HG03060 (cell line): Measurements from ENCODE around the gene SND1.
"Not testable (repeated sequence)": the region's sequence is repeated elsewhere in the genome, so short reads cannot be mapped to it uniquely, and the experiment has no call there.

ENCODE experiments used
- ATAC-seq: cut with Tn5 transposase; IDR thresholded peaks from one replicate; pipeline ENCODE4 v1.9.1; 2021; ENCODE audit warnings: low read depth, moderate number of reproducible peaks; ENCODE audit not compliant: unreplicated experiment

Gene SND1

DNA sequence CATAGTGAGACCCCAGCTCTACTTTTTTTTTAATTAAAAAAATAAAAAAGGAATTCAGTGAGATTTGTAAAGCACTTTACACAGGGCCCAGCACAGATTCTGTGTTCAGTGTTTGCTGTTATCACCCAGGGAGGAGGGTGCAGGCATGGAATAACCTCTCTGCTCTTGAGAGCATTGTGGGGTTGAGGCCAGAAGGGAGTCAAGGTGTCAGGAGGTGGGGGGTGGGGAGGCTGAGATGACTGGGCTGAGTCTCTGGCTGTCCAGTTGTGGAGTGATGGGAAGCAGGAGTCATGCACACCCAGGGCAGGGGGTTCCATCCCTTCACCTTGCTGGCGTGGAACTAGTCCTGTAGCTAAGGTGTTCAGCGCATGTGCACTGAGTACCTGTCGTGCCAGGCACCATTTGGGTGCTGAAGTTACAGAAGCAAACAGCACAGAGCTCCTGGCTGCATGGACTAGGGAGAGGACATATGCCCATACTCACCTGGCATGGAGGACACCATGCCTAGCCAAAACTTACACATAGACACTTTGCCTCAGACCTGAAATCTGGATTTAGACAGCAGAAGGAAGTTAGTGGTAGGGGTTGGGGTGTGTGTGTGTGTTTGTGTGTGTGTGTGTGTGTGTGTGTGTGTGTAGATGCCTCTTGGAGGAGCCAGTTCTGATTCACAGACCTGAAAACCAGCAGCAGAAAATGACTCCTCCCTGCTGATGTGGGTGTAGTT is 448.4 kb downstream of the SND1 start:
- ATAC-seq: no peak

DNA sequence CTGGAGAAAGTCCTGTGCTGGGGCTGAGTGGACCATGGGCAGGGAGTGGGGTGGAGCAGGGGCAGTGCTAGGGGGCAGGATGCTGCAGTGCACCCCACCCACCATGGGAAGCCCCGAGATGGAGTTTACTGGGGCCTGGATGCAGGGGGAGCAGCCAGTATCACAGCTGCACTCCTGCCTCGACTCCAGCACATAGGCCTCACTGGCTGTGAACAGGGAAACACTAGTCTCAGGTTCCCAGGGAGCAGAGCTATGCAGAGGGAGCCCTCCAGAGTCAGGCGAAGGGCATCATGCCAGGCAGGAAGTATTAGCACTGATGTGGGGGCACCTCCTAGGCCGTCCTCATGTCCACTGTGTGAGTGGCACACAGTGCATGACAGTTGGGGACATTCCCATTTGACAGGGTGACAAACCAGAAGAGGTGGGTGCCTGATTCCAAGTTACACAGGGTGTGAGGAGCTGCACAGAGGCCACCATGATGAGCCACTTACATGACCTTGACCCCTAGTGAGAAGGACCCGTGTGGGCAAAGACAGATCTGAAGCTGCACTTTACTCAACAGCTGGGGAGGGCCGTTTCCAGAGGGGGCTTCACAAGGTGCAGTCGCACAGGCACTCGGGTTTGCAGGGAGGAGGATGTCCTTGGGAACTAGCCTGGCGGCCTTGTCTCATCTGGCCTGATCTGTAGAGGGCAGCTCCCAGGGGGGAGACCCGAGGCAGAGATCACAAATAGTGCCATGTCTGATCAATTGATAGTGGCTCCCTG is 449.1 kb downstream of the SND1 start:
- no peak for ATAC-seq

DNA sequence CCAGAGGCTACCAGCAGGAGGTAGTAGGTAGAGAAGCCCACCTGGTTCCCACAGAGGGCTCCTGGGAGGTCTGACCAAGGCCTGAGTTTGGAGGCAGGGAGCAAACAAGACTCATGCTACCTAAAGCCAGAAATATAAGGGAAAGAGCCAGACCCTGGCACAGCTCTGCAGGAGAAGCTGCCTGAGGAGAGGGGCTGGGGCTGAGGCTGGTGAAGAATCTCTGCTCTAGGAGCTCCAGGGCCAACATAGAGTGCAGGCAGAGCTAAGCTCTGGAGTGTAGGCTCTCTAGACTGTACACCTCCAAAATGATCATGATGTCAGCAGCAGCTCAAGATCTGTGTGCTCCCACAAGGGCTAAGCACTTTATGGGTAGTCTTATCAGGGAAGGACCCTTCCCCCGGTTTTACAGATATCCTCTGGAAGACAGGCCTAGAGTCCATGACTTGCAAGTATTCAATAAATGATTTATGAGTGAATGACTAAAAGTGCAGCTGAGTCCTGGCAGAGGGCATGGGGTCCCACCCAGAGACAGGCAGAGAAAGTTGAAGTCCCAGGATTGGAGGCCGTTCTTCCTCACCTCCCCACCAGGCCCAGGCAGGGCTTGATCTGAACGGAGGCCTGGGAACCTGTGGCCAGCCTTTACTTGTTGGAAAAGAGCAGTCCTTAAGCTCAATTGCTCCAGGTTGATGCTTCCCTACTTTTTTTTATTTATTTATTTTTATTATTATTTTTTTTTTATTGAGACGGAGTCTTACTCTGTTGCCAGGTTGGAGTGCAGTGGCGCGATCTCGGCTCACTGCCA is 450.7 kb downstream of the SND1 start:
- no peak for ATAC-seq

DNA sequence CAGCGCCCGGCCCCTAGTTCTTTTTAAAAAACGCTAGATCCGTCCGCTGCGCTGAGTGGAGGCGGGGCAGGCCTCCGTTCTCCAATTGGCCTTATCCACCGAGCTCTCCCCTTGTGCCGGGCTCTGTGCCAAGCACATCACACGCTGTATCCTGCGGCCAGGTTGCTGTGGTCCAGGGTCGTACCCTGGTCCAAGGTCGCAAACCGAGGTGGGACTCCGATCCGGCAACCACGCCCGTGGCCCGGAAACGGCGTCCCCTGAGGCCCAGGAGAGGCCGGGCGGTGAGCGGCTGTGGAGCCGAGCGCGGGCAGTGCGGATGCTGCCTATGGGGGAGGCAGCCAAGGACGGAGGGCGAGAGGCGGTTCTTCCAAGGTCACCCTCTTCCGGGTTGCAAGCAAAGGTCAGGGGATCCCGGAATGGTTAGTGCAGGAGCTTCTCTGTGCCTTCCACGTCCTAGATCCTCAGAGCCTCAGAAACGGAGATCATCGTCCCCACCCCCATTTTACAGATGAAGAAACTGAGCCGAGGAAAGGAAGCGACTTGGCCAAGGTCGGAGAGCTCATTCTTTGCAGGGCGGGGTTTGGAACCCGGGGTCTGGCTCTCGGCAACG is 451.6 kb downstream of the SND1 start:
- ATAC-seq: no peak

DNA sequence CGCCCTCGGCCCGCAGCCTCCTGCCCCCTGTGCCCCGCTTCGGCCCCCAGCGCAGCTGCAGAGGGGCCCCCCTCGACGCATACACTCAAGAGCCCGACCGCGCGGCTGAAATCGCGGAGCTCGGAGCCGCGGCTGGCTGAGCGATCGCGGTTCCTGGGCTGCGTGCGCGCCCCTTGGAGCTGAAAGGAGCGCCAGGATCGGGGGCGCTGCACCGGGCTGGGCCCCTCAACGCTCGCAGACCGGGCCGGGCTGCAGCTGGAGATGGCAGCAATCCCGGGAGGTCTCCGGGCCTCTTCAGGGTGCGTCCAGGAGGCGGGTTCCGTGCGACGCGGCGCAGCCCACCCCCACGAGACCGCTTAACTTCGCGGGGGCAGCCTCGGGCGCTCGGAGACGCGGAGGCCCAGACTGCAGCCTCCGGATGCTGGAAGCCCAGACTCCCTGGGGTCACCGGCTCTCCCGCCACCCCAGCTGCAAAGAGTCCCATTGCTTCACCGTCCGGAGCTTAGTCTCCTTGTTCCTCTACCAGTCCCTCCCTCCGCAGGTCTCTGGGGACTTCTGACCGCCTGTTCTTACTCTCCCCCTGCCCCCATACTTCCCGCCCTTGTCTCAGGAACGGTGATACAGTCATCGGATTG is 452.2 kb downstream of the SND1 start:
- no peak for ATAC-seq

DNA sequence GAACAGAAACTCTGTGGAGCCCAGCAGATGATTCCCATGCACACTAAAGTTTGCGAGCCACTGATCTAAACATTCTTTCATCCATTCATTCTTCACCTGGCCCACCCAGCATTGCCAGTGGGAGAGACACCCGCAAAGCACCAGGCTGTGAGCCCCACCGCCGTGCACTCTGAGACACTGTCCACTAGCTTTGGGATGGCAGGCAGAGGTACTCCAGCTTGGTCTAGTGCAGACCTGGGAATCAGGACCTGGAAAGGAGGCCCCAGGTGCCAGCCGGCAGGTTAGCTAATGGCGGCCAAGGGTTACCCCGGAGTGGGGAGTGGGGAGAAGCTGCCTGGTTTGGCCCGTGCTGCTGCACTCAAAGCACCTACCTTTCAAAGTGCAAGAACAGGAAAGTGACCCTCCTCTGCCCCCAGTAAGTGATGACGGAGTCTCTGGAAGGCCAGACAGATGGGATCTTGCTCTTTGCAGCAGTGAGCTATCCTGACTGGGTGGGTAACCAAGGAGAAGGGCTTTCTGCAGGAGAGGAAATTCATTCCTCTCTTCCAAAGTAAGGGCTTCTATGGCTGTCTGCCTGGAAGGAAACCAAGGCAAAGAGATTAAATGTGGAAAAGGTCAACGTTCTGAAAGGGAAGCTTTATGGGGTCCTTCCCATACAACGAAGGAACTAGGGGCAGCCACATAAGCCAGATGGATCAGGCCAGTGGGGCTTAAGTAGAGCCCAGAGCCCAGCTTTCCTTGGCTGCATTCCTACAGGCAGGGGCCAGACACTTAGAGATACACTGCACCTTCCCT is 453.4 kb downstream of the SND1 start:
- no peak for ATAC-seq

DNA sequence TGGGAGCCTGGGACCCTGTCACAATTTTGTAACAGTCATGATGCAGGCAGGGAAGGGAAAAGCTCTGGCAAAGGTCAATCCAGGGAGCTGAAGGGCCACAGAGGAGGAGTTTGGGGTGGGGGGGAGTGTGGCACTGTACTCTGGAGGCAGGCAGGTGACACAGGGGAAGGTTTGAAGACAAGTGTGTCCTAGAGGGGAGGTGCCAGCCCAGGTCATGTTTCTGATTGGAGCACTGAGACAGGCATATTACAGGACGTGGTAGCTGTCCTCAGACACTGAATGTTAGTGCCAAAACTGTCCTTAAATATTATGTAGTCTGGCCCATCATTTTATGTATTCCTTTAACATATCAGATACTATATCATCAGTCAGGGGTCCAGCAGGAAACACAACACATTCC is 454.8 kb downstream of the SND1 start:
- ATAC-seq: no peak

DNA sequence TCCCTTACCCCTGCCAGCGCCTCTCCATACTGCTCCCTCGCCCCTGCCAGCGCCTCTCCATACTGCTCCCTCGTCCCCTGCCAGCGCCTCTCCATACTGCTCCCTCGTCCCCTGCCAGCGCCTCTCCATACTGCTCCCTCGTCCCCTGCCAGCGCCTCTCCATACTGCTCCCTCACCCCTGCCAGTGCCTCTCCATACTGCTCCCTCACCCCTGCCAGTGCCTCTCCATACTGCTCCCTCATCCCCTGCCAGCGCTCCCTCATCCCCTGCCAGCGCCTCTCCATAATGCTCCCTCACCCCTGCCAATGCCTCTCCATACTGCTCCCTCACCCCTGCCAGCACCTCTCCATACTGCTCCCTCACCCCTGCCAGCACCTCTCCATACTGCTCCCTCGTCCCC is 455.5 kb downstream of the SND1 start:
- ATAC-seq: not testable (repeated sequence)

DNA sequence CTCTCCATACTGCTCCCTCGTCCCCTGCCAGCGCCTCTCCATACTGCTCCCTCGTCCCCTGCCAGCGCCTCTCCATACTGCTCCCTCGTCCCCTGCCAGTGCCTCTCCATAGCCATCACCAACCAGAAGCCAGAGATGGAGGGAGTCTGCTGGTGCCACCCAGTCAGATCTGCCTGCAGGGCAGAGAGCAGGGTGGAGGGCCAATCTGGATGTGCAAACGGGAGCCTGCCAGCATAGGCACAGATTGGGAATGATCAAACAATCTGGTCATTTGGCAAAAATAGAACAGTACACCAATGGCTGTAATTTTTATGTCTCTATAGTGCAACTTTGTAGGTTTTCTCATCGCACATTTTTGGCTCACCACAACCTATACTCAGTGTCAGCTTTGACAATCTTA is 456.1 kb downstream of the SND1 start:
- ATAC-seq: no peak

DNA sequence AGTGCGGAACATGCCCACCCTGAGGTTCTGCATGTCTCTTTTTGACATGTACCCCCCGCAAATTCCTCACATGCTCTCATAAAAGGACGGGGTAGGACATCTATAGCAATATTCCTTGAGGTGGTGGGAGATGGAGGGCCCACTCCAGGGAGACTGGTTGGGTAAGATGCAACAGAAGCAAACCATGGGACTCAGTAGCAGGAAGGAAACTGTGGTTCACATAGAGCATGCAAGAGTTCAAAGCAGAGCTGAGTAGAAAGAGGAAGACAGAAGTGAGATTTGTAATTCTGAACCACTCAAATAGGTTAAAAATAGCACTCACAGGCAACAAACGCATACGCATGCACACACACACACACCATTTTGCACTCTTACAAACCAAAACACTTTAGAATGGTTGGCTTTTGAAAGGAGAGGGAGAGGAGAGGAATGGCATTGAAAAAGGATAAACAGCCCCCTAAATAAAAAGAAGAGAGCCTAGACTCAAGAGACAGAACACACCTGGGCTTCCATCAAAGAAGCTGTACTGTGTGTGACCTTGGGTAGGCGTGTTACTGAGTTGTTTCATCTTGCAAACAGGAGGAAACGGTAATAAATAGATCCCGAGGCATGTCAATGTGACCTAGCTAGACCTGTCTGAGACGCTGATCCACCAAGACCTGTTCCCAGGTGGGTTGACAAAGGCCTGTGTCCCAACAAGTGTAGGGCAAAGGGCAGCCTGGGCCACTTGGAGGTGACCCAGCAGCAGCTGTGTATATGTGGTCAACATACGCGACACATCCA is 456.8 kb downstream of the SND1 start:
- ATAC-seq: peak; percentile 94

DNA sequence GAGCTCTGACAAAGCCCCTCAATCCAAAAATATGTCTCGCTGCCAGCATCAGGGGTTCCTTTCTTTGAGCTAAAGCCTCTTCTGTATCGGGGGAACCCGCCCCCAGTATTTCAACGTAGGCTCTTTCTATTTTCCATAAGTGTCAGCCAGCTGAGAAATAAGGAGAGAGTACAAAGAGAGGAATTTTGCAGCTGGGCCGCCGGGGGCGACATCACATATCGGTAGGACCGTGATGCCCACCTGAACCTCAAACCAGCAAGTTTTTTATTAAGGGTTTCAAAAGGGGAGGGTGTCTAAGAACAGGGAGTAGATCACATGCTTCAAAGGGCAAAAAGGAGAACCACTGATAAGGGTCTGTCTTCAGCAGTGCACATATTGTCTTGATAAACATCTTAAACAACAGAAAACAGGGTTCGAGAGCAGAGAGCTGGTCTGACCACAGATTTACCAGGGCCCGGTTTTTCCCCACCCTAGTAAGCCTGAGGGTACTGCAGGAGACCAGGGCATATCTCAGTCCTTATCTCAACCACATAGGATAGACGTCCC is 457.5 kb downstream of the SND1 start:
- ATAC-seq: not testable (repeated sequence)

DNA sequence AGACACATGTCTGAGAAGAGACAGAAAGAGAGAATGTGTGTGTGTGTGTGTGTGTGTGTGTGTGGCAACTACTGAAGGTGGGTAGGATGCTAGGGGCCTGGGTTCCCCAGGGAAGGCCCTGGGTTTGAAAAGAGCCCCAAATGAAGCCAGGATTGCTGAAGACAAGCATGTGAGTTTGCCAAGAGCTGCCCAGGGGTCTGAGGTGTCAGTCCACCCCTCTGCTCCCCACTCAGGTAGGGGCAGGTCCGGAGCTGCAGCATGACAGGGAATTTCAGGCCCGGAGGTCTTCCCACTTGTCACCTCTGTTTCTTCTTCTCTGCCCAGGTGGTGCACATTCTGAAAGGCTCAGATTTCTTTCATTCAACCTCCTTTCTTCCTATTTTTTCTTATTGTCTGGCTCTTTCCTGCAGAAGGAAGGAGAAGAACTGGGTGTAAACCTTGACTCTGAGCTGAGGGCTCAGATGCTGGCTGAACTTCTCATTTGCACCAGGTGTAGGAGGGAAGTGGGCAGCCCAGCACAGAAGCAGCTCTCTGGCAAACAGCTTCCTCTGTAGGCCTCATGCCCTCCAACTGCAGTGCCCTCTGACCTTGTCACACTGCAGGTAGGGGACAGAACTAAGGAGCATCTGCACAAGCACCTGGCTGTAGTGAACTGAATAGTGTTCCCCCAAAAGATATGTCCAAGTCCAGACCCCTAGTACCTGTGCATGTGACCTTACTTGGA is 458.8 kb downstream of the SND1 start:
- ATAC-seq: no peak

DNA sequence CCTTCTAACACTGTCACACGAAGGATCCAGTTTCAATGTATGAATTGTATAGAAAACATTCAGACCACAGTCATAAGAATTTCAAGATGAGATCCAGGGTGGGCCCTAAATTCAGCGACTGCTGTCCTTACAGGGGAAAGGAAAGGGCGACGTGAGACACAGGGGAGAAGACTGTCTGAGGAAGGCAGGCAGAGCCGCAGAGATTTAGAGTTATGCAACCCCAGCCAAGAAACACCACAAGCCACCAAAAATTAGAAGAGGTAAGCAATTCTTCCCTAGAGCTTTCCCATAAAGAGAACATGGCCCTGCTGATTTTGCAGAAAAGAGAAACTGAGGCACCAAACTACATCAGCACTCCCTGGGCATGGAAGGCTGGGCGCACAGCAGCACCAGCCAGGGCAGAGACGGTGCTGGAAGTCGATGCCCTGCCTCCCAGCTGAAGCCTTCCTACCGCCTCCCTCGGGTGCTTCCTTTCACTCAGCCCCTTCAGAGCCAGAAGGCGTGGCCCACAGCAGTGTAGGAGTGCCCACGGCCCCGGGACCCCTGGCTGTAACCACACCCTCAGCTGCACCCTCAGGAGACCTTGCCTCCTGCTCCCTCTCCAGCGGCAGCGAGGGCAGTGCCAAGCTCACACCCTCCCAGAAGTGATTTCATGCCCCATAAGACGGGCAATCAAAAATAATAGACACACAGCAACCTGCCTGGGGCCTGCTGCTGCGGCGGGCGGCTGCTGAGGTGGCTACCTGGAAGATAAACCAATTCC is 460.2 kb downstream of the SND1 start:
- no peak for ATAC-seq

DNA sequence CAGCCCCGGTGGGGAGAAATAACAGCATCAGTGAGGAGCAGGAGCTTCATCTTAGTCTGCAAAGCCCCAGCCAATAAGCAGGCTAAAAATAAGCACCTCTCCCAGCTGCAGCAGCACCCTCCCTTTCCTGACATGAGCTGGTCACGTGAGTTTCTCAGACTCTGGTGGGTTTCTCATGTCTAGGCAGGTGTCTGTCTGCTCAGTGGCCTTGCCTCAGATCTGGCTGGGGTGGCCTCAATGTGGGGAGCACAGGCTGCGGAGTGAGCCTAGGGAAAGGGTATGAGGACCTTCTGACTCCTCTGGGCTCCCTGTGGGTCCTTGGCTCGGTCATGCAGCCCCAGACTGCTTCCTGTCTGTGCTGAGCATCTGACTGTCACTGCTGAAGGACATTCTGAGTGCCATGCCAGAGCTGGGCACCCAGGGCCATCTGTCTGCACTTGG is 460.8 kb downstream of the SND1 start:
- no peak for ATAC-seq

DNA sequence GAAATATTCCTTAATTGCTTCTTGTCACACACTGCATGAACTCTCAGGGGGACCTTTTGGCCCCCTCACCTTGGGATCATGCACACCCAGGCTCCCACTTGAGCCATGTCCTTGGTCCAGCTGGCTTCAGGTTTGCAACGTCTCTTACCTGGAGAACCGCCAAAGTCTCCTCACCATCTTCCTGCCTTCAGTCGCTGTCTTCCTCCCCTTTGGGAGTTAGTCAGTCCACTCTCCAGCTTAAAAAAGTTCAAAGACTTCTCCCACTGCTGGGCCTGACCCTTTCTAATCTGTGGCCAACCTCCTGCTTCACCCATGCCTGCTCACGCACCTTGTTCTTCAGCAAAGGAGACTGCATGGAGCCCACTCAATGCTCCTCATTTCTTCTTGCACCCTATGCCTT is 461.8 kb downstream of the SND1 start:
- ATAC-seq: no peak

DNA sequence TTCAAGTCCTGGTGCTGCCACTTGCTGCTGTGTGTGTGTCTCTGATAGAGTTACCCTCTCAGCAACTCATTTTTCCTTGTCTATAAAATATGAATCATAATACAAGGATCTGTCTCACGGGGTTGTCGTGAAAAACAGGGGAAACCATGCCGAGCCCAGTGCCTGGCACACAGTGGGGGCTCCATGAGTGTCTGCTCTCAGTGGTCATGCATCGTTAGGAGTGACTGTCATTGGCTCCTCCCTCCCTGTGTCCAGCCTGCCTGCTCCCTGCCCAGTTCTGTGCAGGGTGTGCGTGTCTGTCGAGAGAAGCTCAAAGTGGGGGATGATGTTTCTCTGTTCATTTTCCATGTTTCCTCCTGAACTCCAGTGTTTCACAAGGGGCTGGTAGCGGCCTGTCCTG is 462.8 kb downstream of the SND1 start:
- ATAC-seq: no peak

DNA sequence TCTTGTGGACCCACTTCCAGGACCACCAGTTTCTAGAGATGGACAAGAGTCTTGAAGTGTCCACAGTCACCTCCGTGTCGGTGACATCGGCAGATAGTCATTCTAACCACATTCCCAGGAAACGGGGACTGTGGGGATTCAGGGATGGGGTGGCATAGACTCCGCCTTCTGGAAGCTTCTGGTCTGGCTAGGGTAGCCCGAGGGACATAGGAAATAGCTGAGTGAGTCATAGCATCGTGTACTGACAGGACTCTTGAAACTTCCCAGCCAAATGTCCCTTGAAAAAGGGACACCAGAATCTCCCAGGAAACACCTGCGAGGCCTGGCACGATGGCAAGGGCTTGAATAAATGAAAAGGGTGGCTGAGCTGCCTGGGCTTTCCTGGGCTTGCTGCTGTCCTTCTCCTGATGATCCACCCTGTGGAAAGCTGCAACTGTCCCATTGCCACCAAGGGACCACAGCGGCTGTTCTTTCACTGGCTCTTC is 463.4 kb downstream of the SND1 start:
- no peak for ATAC-seq
